SK-N-DZ (cell line): Measurements from ENCODE around the gene ZC3H14.
A peak's percentile ranks its signal among the peaks of the same experiment; 100 is the strongest.

ENCODE experiments used
- DNase-seq: peaks from one replicate; pipeline ENCODE4 v3.0.0-alpha.2; 2015; ENCODE audit warnings: low spot score

Gene ZC3H14

DNA sequence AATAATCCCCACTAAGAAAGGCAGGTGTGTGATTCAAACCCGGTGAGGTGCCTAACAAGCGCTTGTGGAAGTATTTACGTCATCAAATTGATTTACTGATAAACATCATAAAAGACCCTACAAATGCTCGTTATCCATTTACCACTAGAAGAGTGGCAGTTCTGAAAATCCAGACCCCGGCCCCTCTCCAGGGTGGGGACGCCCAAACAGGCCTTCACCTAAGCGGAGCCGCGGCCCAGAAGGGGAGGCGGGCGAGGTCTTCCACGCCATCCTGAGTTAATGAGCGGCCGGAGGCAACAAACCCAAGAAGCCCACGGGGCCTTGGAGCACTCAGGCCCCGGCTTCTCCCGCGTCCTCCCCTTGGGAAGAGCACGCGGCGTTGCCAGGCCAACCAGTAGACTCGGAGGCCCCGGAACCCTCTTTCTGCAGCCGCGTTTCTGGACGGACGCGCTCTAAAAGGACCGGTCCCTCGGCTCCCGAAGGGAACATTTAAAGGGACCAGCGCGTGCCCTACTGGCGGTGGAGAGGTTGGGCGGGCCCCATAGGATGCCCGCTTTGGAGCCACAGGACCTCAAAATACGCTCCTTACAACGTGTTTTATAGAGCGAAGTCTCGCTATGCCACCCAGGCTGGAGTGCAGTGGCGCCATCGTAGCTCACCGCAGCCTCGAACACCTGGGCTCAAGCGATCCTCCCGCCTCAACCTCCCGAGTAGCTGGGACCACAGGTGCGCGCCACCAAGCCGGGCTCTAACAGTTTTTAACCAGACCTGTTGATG lies 11.6 kb upstream of the ZC3H14 start:
- DNase-seq = peak; percentile 88

DNA sequence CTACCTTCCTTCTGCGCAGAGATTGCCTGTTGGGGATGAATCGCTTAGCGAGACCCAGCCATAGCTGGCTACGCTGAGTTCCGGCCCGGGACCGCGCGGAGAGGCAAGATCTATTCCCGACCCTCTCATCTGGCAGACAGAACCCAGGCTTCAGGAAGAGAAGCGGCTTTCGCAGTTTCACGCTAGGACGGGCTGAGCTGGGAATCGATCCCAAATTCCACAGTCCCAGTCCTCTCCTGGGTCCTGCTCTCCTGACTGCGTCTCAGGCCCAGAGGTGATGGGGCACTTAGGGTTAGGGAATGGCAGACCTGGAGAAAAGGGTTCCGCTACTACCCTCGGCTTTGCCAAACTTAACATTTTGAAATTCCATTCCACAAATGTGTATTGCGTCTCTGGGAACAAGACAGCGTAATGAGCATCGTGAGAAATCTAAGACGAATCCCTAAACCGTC lies 10.8 kb upstream of the ZC3H14 start:
- no peak for DNase-seq

DNA sequence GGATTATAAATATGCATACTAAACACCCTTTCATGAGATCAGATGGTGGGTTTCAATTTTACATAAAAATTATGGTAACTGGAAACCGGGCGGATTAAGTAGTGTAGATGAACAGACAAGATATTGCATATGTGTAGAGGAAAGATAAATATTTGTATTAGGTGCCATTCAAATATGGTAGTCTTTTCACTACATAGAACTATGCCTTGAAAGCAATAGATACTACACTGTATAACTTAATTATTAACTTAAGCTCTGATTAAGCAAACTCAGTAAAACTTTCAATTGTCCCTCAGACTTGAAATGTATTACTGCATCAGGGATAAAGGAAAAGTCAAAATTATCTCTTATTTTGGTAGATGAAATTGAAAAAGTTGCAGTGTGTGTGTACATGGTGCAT lies 10.0 kb upstream of the ZC3H14 start:
- no peak for DNase-seq

DNA sequence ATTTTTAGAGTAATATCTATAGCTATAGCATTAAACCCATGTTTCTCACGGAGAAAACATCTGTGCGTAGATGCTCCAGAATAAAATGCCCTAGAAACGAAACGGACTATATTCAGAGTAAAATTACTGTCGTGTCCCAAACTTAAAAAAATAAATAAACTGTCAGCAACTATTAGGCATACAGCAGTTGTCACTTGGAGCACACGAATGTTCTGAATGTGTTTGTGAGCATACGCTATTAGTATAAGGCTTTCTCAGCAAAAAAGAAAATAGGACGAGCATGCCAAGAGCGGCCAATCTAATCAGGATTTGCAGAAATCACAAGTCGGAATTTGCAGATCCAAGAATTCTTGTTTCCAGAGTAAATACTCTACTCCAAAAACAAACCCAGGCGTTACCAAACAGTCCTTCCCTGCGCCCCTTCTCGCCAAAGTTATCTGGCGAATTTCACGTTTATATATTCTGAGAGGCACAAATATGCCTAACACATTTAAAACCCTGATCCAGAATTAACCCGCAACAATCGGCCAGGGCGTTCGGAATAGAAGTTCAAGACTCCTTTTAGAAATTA lies 8.9 kb upstream of the ZC3H14 start:
- DNase-seq = no peak

DNA sequence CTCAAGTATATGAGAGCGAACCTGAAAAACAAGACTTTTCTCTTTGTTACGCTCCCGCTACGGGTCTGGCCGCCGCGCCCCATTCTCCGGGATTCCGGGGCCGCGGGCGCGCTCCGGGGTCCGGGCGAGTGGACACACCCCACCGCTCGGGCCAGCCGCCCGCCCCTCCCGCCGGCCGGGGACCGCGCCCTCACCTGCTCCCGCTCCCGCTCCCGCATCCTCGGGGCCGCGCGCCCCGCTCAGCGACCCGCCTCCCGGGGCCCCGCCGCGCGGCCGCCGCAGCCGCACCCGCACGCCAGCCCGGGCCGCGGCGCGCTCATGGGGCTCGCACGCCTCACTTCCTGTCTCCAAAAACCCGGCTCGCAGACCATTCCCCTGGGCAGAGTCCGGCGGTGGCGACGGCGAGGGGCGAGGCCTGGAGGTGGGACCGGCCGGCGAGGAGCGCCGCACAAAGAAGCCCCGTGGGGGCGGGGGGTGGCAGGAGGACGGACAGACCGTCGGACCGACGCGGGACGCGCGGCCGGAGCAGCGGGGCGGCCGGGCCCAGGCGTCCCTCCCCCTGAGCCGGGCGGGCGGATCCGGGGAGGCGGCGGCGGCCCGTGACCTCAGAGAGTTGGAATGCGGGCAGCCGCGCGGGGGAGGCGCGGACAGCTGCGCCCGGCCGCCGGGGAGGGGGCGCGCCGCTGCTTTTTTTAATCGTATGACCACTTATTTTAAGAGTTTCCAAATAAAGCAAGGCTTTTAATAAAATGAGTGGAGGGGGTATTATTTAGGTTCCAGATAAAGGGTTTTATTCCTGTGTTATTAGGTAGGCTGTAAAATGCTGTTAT lies 8.2 kb upstream of the ZC3H14 start, which contains the start of gene PTPN21:
PTPN21 (minus strand) TSS at position 551 of the 830 bp plus-strand sequence. CDS start 4,590 bp downstream, outside the sequence.
- no peak for DNase-seq

DNA sequence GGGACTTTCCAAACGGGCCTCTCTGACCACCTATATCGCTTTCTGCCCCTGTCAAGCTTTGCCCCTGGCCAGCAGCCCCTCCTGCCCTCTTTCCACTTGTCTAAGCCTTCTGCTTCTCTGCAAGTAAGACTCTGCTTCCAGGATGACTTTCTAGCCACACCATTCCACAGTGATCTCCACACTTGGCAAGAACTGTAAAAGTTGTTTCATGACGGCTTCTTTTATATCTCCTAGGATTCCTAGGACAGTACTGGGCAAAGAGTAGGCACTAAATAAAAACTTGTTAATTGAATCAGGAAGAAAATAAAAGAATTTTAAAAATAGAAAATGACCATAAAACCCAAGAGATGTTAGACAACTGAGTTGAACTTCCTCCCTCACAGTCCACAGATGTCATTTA lies 6.3 kb upstream of the ZC3H14 start:
- no peak for DNase-seq

DNA sequence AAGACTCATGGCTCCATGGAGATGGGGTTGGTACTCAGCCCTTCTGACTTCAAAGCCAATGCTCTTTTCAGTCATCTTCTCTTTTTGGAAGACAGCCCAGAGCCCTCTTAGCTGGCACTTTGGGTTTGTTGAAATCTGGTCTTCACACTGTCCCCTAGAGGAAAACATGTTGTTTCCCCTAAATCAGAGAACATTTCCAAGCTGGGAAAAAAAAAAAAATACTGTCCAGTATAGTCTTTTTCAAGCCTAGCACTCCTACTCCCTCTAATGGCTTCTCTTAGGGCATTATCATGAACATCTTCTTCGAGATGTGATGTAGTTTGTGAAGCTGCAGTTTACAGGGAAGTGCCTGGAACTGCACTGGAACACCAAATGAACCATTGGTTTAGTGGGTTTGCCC lies 3.0 kb upstream of the ZC3H14 start:
- DNase-seq = peak; percentile 44

DNA sequence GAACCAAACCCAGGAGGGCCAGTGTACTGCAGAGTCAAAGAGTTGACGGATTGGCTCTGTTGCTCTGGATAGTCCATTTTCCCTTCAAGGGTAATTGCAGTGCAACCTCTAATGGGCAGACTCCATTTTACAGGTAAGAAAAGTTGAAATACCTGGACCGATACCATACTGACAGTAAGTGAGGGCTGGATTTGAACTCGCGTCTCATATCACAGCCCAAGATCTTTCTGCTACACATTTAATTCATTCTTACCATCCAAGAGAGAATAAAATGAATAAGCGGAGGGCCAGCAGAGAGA lies 356 bp upstream of the ZC3H14 start:
- no peak for DNase-seq

DNA sequence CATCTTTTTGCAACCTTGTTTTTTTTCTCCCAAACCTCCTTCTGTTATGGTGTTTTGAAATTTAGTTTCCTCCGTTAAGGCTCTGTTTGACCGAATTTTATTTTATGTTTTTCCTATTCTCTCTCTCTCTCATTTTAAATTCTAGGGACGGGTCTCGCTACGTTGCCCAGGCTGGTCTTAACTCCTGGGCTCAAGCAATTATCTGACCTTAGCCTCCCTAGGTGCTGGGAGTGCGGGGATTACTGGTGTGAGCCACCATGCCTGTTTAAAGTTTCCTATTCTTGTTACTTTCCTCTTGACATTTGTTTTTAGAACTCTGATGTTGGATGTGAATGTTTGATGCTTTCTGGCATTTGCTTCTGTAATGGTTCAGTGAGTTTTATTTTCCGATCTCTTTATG lies 1.0 kb downstream of the ZC3H14 start:
- no peak for DNase-seq

DNA sequence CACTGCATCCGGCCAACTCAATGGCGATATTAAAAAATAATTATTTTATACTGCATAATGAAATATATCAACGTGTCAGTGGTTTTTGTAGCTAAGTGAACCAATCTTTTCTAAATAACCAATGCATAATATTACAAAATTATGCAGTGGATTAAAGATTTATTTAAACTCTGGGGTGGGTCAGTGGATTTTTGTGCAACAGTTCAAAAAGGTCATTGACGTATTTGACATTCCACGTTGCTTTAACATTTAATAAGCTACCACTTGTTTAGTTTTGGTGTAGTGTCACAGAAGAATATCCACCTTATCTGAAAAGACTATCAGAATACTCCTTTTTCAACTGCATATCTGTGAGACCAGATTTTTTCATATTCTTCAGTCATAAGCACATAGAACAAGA lies 2.6 kb downstream of the ZC3H14 start:
- DNase-seq = no peak

DNA sequence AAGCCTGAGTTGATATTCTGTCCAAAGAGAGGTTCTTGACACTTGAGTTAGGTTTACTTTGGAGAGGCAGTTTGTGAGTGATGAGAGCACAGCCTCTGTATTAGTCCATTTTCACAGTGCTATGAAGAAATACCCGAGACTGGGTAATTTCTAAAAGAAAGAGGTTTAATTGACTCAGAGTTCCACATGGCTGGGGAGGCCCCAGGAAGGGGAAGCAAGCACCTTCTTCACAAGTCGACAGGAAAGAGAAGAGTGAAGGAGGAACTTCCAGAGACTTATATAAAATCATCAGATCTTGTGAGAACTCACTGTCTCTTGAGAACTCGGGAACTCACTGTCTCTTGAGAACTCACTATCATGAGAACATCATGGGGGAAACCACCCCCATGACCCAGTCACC lies 5.4 kb downstream of the ZC3H14 start:
- no peak for DNase-seq

DNA sequence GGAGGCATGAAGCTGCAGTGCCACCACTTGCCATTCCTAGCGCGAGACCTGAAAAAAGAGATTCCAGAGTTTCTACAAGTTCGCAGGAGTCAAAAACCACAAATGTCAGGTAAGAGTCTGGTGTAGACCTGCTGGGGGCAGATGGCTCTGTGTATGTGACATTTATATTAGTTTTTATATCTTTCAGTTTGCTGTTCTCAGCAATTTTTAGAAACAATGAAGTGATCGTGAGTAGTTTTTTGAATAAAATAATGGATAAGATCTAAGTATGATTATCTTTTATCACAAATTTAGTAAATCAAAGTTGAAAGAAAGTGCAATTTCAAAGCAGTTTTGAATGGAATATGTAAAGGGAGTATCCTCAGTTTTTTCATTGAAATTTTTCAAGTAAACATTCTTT lies 9.3 kb downstream of the ZC3H14 start:
- DNase-seq = no peak

DNA sequence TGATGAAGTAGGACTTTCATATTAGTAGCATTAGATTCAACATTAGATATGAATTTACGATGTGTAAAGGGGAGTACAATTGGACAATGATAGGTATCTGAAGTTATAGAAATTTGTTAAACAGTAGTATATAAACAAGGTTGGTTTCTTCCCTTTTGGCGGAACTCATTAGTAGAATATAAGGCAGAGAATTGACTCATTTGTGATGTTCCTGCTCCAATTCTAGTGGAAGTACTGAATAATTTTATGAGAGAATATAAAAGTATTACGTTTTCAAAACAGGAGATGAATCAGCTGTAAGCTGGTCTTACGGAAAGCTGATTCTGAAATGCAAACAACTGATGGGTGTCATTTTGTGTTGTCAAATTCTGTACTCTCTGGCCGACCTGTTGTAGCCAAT lies 13.4 kb downstream of the ZC3H14 start:
- DNase-seq = no peak

DNA sequence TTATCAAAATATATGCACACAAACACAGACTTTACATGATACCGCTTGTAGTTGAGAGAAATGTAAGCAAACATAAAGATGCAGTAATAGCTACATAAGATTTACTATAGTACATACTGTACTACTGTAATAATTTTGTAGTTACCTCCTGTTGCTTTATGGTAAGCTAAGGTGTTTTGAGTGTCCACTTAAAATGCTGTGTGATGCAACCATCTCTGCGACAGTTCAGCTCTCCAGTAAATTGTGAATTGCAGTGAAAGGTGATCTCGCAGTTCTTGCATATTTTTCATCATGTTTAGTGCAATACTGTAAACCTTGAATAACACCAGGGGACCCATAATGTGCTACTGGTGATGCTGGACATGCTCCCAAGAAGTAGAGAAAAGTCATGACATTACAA lies 21.6 kb downstream of the ZC3H14 start:
- DNase-seq = no peak

DNA sequence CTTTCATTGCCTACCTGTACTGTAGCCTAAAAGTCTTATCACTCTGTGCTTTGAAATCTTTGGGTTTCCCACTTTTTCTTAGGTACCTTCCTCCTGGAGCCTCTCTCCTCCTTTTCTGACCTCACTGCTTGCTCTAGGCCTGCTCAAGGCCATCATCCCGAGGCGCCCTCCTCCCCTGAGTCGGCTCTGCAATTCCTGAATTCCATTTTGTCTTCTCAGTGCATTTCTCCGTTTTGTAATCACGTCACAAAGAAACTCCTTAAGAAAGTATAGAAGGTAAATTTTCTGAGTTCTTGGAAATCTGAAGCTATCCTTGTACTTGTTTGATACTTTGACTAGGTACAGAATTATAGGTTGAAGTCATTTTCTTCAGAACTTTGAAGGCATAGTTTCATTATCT lies 25.2 kb downstream of the ZC3H14 start:
- no peak for DNase-seq

DNA sequence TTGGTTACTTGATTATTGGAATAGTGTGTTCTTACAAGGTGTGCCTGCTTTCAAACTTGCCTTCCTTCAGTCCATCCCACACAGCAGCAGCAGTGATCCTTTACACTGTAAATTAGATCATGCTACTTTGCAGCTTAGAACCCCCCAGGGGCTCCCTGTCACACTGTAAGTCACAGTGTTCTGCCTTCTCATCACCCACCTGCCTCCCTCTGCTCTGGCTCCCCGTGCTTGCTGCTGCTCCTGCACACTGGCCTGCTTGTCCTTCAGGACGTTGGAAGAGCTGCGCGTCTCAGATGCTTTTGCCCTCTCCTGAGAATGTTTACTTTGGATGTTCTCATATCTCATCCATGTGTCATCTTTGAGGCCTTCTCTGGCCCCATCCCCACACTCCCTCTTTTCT lies 27.3 kb downstream of the ZC3H14 start:
- no peak for DNase-seq

DNA sequence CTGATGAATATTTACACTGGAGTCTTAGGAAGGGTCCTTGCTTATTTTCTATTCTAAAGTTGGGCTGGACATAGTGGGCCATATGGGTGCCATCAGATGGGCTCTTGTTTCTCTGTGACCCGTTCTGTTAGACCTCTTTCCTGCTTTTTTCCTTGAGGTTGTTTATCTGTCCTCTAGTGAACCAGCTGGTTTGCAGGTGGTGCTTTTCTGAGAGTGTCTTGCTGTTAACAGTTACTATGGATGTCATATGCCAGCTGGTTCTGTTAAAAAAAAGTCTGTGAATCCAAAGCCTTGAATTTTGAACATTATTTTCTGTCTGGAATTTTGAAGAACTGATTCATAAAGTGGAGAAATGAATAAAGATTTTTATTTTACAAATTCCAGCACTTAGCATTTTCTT lies 29.2 kb downstream of the ZC3H14 start:
- no peak for DNase-seq

DNA sequence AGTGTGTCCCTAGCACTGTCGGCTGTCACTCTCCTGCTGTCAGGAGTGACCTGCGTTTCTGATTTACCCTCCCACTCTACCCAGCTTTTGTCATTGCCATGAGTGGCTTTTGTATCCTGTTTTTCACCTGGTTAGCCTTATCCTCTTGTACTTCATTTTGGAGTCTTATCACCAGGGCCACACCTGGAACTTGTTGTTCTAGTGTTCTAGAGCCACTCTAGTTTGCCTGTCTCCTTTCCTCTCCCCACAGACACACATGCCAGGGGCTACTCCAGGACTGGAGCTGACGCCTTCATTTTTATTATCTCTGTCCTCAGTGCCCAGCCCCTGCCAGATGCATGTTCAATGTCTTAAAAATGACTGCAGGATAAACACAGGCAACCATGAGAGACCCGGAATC lies 34.2 kb downstream of the ZC3H14 start:
- no peak for DNase-seq

DNA sequence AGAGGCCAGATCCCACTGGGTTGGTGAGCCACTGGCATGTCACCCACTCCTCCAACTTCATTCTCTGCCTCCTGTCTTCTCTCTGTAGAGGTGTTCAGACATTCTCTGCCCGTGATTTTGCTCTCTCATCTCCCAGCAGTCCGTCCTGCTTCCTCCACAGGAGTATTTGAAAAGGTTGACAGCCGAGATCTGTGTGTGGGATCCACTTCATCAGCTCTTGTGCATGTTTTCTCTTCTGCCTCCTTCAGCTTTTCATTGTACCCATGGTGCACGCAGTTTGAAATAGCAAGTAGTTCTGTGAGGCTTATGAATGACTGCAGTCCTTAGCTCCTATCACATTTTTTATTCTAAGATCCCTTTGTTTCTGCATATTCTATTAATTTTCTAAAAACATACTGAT lies 34.8 kb downstream of the ZC3H14 start:
- DNase-seq = no peak

DNA sequence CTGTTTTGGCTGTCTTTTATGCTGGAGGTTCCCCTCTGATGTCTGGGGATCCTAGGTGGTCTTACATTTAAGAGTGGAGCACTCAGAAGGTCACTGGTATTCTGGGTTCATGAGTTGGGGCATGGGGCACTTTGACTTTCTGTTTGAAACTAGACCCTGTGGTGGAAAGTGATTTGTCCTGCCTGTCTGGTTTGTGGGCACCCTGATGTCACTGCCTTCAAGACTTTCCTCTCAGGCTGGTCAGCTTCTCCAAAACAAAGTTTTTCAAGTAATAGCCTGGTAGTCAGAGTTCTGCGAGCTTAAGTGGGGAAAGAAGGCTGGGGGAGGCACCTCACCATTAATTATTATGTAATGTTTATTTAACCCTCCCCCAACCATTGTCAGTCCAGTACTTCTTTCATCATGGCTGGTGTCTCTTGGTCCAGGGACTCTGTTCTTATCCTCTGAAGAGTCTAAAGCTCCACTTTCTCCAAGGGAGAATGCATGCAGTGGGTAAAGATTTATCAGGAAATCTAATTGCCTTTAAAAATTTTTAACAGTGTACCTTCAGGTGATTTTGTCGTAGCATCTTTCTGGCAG lies 35.3 kb downstream of the ZC3H14 start:
- DNase-seq = no peak

DNA sequence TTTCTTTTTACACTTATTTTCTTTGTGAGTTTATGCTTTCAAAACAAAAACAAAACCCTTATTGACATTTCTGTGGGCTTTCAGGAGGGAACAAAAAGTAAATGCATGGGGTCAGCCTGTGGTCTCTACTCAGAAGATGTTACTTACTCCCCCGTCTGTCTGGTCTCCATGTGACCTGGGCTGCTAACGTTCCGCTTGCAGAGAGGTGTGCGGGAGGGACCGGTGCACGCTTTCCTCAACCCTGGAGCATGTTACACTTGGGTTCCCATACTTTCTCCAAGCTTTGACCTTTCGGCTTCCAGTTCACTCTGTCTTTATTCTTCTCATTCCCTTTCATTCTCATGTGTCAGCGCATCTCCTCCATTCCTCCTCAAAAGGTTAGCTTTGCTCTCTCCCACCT lies 36.5 kb downstream of the ZC3H14 start:
- no peak for DNase-seq

DNA sequence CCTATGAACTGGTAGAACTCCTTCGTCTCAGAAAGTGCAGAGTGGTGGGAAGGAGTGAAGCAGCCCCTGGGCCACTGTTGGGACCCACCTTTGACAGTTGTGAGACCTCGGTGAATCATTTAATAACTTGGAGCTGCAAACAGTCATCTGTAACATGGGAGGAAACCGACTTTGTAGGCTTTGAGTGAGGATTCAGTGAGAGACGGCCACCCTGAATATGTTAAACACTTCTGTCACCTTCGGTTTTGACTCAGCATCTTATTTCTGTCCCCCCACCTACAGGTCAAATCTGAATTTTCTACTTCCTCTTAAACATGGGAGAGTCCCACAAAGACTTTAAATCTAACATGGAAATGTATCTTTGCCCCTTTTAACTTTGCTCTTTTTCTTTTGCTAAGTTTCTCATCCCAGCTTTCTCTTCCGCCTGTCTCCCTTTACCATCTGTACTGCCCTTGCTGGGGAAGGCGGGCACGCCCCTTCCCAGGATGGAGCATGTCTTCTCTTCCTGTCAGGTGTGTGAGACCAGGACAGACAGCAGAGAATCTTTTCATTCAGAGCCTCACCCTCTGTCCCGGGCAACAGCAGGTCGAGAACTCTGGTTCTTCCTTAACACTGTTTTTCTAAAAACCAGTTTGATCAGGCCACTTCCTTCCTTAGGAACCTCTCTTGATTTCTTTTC lies 37.1 kb downstream of the ZC3H14 start:
- DNase-seq = no peak
